ENCODE data around the gene ARMC6. TPM values are rescaled to one million over a fixed set of nuclear protein-coding genes. Genes with fewer than 3 reads are reported as not detected.
"Not testable (repeated sequence)": the region's sequence is repeated elsewhere in the genome, so short reads cannot be mapped to it uniquely, and the experiment has no call there.

Gene ARMC6
- total RNA-seq, 3 donors from 2014 or later, result 20.3 to 29.5 (median 27.7) TPM

- no peak overlapping the region for H3K27ac ChIP-seq
- no peaks in the 10 kb centered on the region for H3K27me3 ChIP-seq
- H3K4me3 ChIP-seq, result no peak overlapping the region
- DNase-seq (ENCODE audit: low spot score in 2 of 2), result no peak
- TF ChIP-seq, protein P1, sequence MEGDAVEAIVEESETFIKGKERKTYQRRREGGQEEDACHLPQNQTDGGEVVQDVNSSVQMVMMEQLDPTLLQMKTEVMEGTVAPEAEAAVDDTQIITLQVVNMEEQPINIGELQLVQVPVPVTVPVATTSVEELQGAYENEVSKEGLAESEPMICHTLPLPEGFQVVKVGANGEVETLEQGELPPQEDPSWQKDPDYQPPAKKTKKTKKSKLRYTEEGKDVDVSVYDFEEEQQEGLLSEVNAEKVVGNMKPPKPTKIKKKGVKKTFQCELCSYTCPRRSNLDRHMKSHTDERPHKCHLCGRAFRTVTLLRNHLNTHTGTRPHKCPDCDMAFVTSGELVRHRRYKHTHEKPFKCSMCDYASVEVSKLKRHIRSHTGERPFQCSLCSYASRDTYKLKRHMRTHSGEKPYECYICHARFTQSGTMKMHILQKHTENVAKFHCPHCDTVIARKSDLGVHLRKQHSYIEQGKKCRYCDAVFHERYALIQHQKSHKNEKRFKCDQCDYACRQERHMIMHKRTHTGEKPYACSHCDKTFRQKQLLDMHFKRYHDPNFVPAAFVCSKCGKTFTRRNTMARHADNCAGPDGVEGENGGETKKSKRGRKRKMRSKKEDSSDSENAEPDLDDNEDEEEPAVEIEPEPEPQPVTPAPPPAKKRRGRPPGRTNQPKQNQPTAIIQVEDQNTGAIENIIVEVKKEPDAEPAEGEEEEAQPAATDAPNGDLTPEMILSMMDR (IDR thresholded peaks at IDR 0.05), result no peak
- TF ChIP-seq POLR2A (IDR thresholded peaks at IDR 0.05) (no peak), POLR2AphosphoS5 (IDR thresholded peaks at IDR 0.05) (no peak)
- intact Hi-C loops (cut with DNase I; ENCODE audit: low total_unique reads), result no loop called here
- no peaks in the 10 kb centered on the region for H3K4me1 ChIP-seq
- no peaks in the 10 kb centered on the region for H3K36me3 ChIP-seq
- no peaks in the 10 kb centered on the region for H3K9me3 ChIP-seq
These were observed 12.3 kb upstream of the ARMC6 start for GRCh38 chr19:19021115-19021514.

- Histone ChIP-seq H3K36me3 (no peaks in the 10 kb centered on the region), H3K4me1 (no peaks in the 10 kb centered on the region), H3K9me3 (no peaks in the 10 kb centered on the region), H3K4me3 (no peak overlapping the region), H3K27me3 (no peaks in the 10 kb centered on the region), H3K27ac (no peak overlapping the region)
- intact Hi-C loops (cut with DNase I; ENCODE audit: low total_unique reads), result no loop called here
- DNase-seq (ENCODE audit: low spot score in 2 of 2), result no peak
- TF ChIP-seq POLR2A (IDR thresholded peaks at IDR 0.05), result no peak
- no peak for TF ChIP-seq POLR2AphosphoS5 (IDR thresholded peaks at IDR 0.05)
- TF ChIP-seq, protein P1 (IDR thresholded peaks at IDR 0.05), result no peak
These were observed 10.9 kb upstream of the ARMC6 start for GRCh38 chr19:19022380-19022961.

DNA sequence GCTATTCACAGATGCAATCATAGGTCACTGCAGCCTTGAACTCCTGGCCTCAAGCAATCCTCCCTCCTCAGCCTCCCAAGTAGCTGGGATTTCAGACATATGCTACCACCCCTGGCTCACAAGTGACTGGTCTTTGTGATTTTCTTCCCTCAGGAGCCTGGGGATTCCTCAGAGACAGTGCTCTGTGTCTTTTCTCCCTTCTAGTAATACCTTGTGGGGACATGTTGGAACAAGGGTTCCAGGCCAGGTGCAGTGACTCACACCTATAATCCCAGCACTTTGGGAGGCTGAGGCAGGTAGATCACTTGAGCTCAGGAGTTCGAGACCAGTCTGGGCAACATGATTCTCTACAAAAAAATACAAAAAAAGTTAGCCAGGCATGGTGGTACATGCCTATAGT, 10.0 kb upstream of the ARMC6 start:
- H3K36me3 ChIP-seq; H3K4me3 ChIP-seq; H3K4me1 ChIP-seq; DNase-seq (ENCODE audit: low spot score in 2 of 2); H3K27me3 ChIP-seq; intact Hi-C loops (cut with DNase I; ENCODE audit: low total_unique reads); H3K9me3 ChIP-seq; H3K27ac ChIP-seq: not testable (repeated sequence)

GRCh38 chr19:19025861-19026260, 7.5 kb upstream of the ARMC6 start:
- no peak overlapping the region for H3K4me3 ChIP-seq
- TF ChIP-seq, protein P1 (IDR thresholded peaks at IDR 0.05), result no peak
- no peak for TF ChIP-seq POLR2A (IDR thresholded peaks at IDR 0.05)
- TF ChIP-seq POLR2AphosphoS5 (IDR thresholded peaks at IDR 0.05), result no peak
- no peaks in the 10 kb centered on the region for H3K27me3 ChIP-seq
- no peak for DNase-seq (ENCODE audit: low spot score in 2 of 2)
- H3K27ac ChIP-seq, result peak overlapping the region; percentile 50 to 66
- H3K36me3 ChIP-seq, result no peaks in the 10 kb centered on the region
- H3K4me1 ChIP-seq, result no peaks in the 10 kb centered on the region
- intact Hi-C loops (cut with DNase I; ENCODE audit: low total_unique reads), result no loop called here
- no peaks in the 10 kb centered on the region for H3K9me3 ChIP-seq

- Histone ChIP-seq H3K9me3 (no peaks in the 10 kb centered on the region), H3K4me3 (no peak overlapping the region), H3K36me3 (no peaks in the 10 kb centered on the region), H3K4me1 (no peaks in the 10 kb centered on the region), H3K27ac (peak overlapping the region; percentile 50 to 66), H3K27me3 (no peaks in the 10 kb centered on the region)
- intact Hi-C loops (cut with DNase I; ENCODE audit: low total_unique reads), result no loop called here
- DNase-seq (ENCODE audit: low spot score in 2 of 2), result peak in 1 of 2 donors; percentile 49
- TF ChIP-seq POLR2AphosphoS5 (IDR thresholded peaks at IDR 0.05), result no peak
- TF ChIP-seq, protein P1 (IDR thresholded peaks at IDR 0.05), result peak in 1 of 3 donors; percentile 33
These were observed 7.0 kb upstream of the ARMC6 start for GRCh38 chr19:19026299-19026971.
